IPS-15b (cell line): Measurements from ENCODE around the gene MIEF2.

Experiments used
- H3K27me3 ChIP-seq: one replicate; pipeline ENCODE4 v1.6.1; 2013; ENCODE audit warnings: low read length; ENCODE audit not compliant: control insufficient read depth, insufficient read depth
- H3K36me3 ChIP-seq: one replicate; pipeline ENCODE4 v1.6.1; 2013; ENCODE audit warnings: low read length; ENCODE audit not compliant: control insufficient read depth, insufficient read depth
- H3K4me1 ChIP-seq: one replicate; pipeline ENCODE4 v1.6.1; 2013; ENCODE audit warnings: mild to moderate bottlenecking, low read length; ENCODE audit not compliant: control insufficient read depth, insufficient read depth
- H3K4me3 ChIP-seq: one replicate; pipeline ENCODE4 v1.5.1; 2013; ENCODE audit warnings: low read depth, low read length
- H3K9ac ChIP-seq: one replicate; pipeline ENCODE4 v1.6.1; 2013; ENCODE audit warnings: low read depth, mild to moderate bottlenecking, low read length
- H3K9me3 ChIP-seq: one replicate; pipeline ENCODE4 v1.6.1; 2013; ENCODE audit warnings: mild to moderate bottlenecking, low read length; ENCODE audit not compliant: control insufficient read depth, insufficient read depth

MIEF2 gene

GRCh38 chr17:18259621-18260331 lies 686 bp upstream of the MIEF2 start:
- H3K4me3 ChIP-seq, result peak overlapping the region; percentile 90
- no peaks in the 10 kb centered on the region for H3K9me3 ChIP-seq
- no peaks in the 10 kb centered on the region for H3K27me3 ChIP-seq
- peaks cover 32% of the 10 kb centered on the region for H3K36me3 ChIP-seq
- no peak overlapping the region for H3K9ac ChIP-seq
- H3K4me1 ChIP-seq, result peaks cover 4% of the 10 kb centered on the region

- Histone ChIP-seq H3K4me1 (peaks cover 4% of the 10 kb centered on the region), H3K9me3 (no peaks in the 10 kb centered on the region), H3K4me3 (peak overlapping the region; percentile 90), H3K27me3 (no peaks in the 10 kb centered on the region), H3K36me3 (peaks cover 27% of the 10 kb centered on the region), H3K9ac (peak overlapping the region; percentile 90)
Measured at GRCh38 chr17:18261146-18261515, 669 bp downstream of the MIEF2 start.

GRCh38 chr17:18261659-18262058 lies 1.2 kb downstream of the MIEF2 start:
- Histone ChIP-seq H3K9ac (no peak overlapping the region), H3K36me3 (peaks cover 24% of the 10 kb centered on the region), H3K4me1 (peaks cover 4% of the 10 kb centered on the region), H3K4me3 (peak overlapping the region; percentile 90), H3K27me3 (no peaks in the 10 kb centered on the region), H3K9me3 (no peaks in the 10 kb centered on the region)

GRCh38 chr17:18262111-18262510 lies 1.6 kb downstream of the MIEF2 start:
- no peak overlapping the region for H3K4me3 ChIP-seq
- H3K4me1 ChIP-seq, result peaks cover under 1% of the 10 kb centered on the region
- H3K9ac ChIP-seq, result no peak overlapping the region
- peaks cover 24% of the 10 kb centered on the region for H3K36me3 ChIP-seq
- no peaks in the 10 kb centered on the region for H3K27me3 ChIP-seq
- H3K9me3 ChIP-seq, result no peaks in the 10 kb centered on the region

- Histone ChIP-seq H3K4me1 (no peaks in the 10 kb centered on the region), H3K27me3 (no peaks in the 10 kb centered on the region), H3K9ac (no peak overlapping the region), H3K9me3 (no peaks in the 10 kb centered on the region), H3K4me3 (no peak overlapping the region), H3K36me3 (peaks cover 24% of the 10 kb centered on the region)
Measured at GRCh38 chr17:18262641-18263040, 2.2 kb downstream of the MIEF2 start.

- Histone ChIP-seq H3K27me3 (no peaks in the 10 kb centered on the region), H3K4me3 (no peak overlapping the region), H3K36me3 (peaks cover 24% of the 10 kb centered on the region), H3K4me1 (peaks cover 2% of the 10 kb centered on the region), H3K9me3 (no peaks in the 10 kb centered on the region), H3K9ac (no peak overlapping the region)
Measured at GRCh38 chr17:18263885-18264682, 3.6 kb downstream of the MIEF2 start.

GRCh38 chr17:18267366-18267765 lies 6.9 kb downstream of the MIEF2 start:
- Histone ChIP-seq H3K4me1 (peaks cover 2% of the 10 kb centered on the region), H3K4me3 (no peak overlapping the region), H3K9me3 (no peaks in the 10 kb centered on the region), H3K27me3 (no peaks in the 10 kb centered on the region), H3K36me3 (peaks cover 24% of the 10 kb centered on the region), H3K9ac (no peak overlapping the region)

- H3K27me3 ChIP-seq, result no peaks in the 10 kb centered on the region
- H3K36me3 ChIP-seq, result peaks cover 22% of the 10 kb centered on the region
- no peak overlapping the region for H3K4me3 ChIP-seq
- no peaks in the 10 kb centered on the region for H3K9me3 ChIP-seq
- no peak overlapping the region for H3K9ac ChIP-seq
- peaks cover 2% of the 10 kb centered on the region for H3K4me1 ChIP-seq
Measured at GRCh38 chr17:18267927-18268711, 7.7 kb downstream of the MIEF2 start.

GRCh38 chr17:18270046-18270931 lies 9.8 kb downstream of the MIEF2 start:
- Histone ChIP-seq H3K27me3 (no peaks in the 10 kb centered on the region), H3K4me3 (no peak overlapping the region), H3K9me3 (no peaks in the 10 kb centered on the region), H3K36me3 (peaks cover 14% of the 10 kb centered on the region), H3K4me1 (peaks cover 2% of the 10 kb centered on the region), H3K9ac (no peak overlapping the region)

- H3K27me3 ChIP-seq, result no peaks in the 10 kb centered on the region
- no peaks in the 10 kb centered on the region for H3K9me3 ChIP-seq
- no peak overlapping the region for H3K9ac ChIP-seq
- no peaks in the 10 kb centered on the region for H3K4me1 ChIP-seq
- H3K36me3 ChIP-seq, result peaks cover 61% of the 10 kb centered on the region
- no peak overlapping the region for H3K4me3 ChIP-seq
Measured at GRCh38 chr17:18277076-18277475, 16.6 kb downstream of the MIEF2 start.

- no peak overlapping the region for H3K9ac ChIP-seq
- H3K9me3 ChIP-seq, result no peaks in the 10 kb centered on the region
- H3K27me3 ChIP-seq, result no peaks in the 10 kb centered on the region
- H3K36me3 ChIP-seq, result peaks cover 68% of the 10 kb centered on the region
- no peak overlapping the region for H3K4me3 ChIP-seq
- no peaks in the 10 kb centered on the region for H3K4me1 ChIP-seq
Measured at GRCh38 chr17:18278867-18279266, 18.4 kb downstream of the MIEF2 start.
